Coronary artery (tissue), 2 donors: Measurements from ENCODE around the gene SLC49A4.

Experiments
- DNase-seq: peaks from one replicate; pipeline ENCODE4 v3.0.0-alpha.2; 2017; ENCODE audit warnings: low spot score
- H3K27ac ChIP-seq, 2 donors: fragments of 200-600 bp; sonication (generic); one replicate each; pipeline ENCODE4 v1.5.1; 2016 to 2019
- H3K4me3 ChIP-seq: fragments of 200-600 bp; sonication (generic); 2 replicates; pipeline ENCODE4 v1.5.1; 2016; ENCODE audit warnings: mild to moderate bottlenecking, moderate library complexity
- CTCF ChIP-seq: fragments of 200-600 bp; sonication (generic); IDR thresholded peaks from one replicate; pipeline ENCODE4 v1.5.1; 2019; ENCODE audit warnings: antibody characterized with exemption

The SLC49A4 gene

DNA sequence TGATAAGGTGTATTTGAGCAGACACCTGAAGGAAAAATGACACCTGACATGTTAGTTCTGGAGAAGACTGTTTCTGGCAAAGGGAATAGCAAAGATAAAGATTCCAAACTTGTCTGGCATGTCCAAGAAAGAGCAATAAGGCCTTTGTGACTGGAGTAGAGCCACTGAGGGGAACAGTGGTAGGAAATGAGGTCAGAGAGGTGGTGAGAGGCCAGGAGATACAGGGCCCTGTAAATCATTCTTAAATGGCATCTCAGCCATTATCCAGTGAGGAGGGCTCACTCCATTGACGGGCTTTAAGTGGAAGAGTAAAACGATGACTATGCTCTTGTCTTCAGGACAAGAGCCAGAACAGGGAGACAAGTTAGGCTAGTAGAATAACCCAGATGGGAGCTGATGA lies 4.5 kb downstream of the SLC49A4 start:
- Histone ChIP-seq H3K27ac (no peak overlapping the region), H3K4me3 (no peak overlapping the region)
- no peak for TF ChIP-seq CTCF
- no peak for DNase-seq

GRCh38 chr3:122800031-122800430 lies 5.2 kb downstream of the SLC49A4 start:
- no peak for TF ChIP-seq CTCF
- no peak overlapping the region for H3K27ac ChIP-seq
- H3K4me3 ChIP-seq, result no peak overlapping the region
- no peak for DNase-seq

DNA sequence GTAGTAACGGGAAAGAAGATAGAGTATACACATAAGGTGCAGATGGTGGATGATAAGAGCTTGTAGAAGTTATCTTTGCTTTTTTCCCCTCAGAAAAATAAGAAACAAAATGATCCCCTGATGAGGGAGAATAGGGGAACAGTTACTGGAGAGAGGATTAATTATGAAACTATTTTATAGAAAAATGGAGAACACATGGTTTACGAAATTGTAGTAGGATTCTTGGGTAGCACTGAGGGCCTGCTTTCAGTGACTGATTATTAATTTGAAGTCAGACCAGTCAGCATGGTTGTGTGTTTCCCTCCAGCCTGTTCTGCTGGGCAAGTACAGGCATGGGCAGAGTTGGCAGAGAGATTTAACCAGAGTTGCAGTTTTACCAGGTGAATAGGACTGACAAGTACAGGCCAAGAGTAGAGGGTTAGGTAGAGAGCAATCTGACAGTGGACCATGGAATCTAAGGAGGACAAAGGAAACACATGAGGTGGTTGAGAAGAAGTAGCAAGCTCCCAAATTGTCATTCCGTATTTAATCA lies 5.9 kb downstream of the SLC49A4 start:
- DNase-seq, result no peak
- Histone ChIP-seq H3K27ac (no peak overlapping the region), H3K4me3 (no peak overlapping the region)
- no peak for TF ChIP-seq CTCF

- H3K4me3 ChIP-seq, result no peak overlapping the region
- H3K27ac ChIP-seq, result no peak overlapping the region
- no peak for DNase-seq
- no peak for TF ChIP-seq CTCF
Observed at GRCh38 chr3:122802323-122802722, 7.5 kb downstream of the SLC49A4 start.

- no peak for DNase-seq
- no peak for TF ChIP-seq CTCF
- no peak overlapping the region for H3K4me3 ChIP-seq
- H3K27ac ChIP-seq, result no peak overlapping the region
Observed at GRCh38 chr3:122803977-122804376, 9.1 kb downstream of the SLC49A4 start.

- H3K4me3 ChIP-seq, result no peak overlapping the region
Observed at GRCh38 chr3:122810734-122811133, 15.9 kb downstream of the SLC49A4 start.

More at GRCh38 chr3:122810734-122811133, 15.9 kb downstream of the SLC49A4 start:
- TF ChIP-seq CTCF, result no peak
- H3K27ac ChIP-seq, result no peak overlapping the region
- DNase-seq, result no peak
